GM12878 (cell line): ENCODE results near the gene ZSCAN22. TPM values are rescaled to one million over a fixed set of nuclear protein-coding genes. Genes with fewer than 3 reads are reported as not detected.

Experiments used
- CHD4 ChIP-seq: fragments of 200-600 bp; sonication (generic); IDR thresholded peaks from 2 replicates; pipeline ENCODE4 v1.6.1; 2016; ENCODE audit warnings: mild to moderate bottlenecking
- DPF2 ChIP-seq: fragments of 450-650 bp; IDR thresholded peaks from 2 replicates; pipeline ENCODE4 v1.6.1; 2017; ENCODE audit warnings: mild to moderate bottlenecking
- EED ChIP-seq: sonication (generic); IDR thresholded peaks from 2 replicates; pipeline ENCODE4 v1.6.1; 2016; ENCODE audit warnings: antibody characterized with exemption, low read depth
- ESRRA ChIP-seq: IDR thresholded peaks from 2 replicates; pipeline ENCODE4 v1.6.1; 2012; ENCODE audit warnings: mild to moderate bottlenecking, low read length, improper control_type of control experiment
- HCFC1 ChIP-seq: fragments of 150-350 bp; IDR thresholded peaks from 2 replicates; pipeline ENCODE4 v1.6.1; 2014; ENCODE audit warnings: low read length
- NBN ChIP-seq: fragments of 450-650 bp; IDR thresholded peaks from 2 replicates; pipeline ENCODE4 v1.6.1; 2016
- RUNX3 ChIP-seq: IDR thresholded peaks from 2 replicates; pipeline ENCODE4 v1.6.1; 2012; ENCODE audit warnings: low read length, inconsistent platforms
- SMC3 ChIP-seq: IDR thresholded peaks from 2 replicates; pipeline ENCODE4 v1.6.1; 2011; ENCODE audit warnings: low read length, improper control_type of control experiment, borderline replicate concordance
- SP1 ChIP-seq: IDR thresholded peaks from one replicate; pipeline ENCODE4 v1.6.1; 2011; ENCODE audit warnings: low read depth, low read length
- SREBF2 ChIP-seq: IDR thresholded peaks from 2 replicates; pipeline ENCODE4 v1.6.1; 2012; ENCODE audit warnings: mild to moderate bottlenecking, low read length
- TCF12 ChIP-seq: IDR thresholded peaks from 2 replicates; pipeline ENCODE4 v1.6.1; 2011; ENCODE audit warnings: low read depth, mild to moderate bottlenecking, low read length
- ZNF274 ChIP-seq: IDR thresholded peaks from one replicate; pipeline ENCODE4 v1.8.0; 2011; ENCODE audit not compliant: insufficient read length, insufficient read depth
- polyA plus RNA-seq, 11 experiments: library from polyadenylated mRNA; depleted of rRNA in 4 of 11; unstranded in 6 of 11; stranded (reverse) in 5 of 11; fragments of >200 nt; fragmentation: Nextera tagmentation in 4 of 11; fragmentation: Illumina TruSeq in 1 of 11; extraction: Ambion mirVana in 4 of 11; extraction: Trizol in 1 of 11; gene quantifications; 1 replicate in 1 of 11; 2 replicates in 10 of 11; pipeline versions ENCODE4 v1.2.1 to v1.2.3, GENCODE V29; 2011 to 2016; ENCODE audit warnings: inconsistent platforms in 2 of 11, missing spikeins in 2 of 11, low read depth in 1 of 11
- total RNA-seq, 4 experiments: library from RNA; depleted of rRNA in 3 of 4; stranded (reverse); fragments of >200 nt in 3 of 4; fragmentation: Illumina TruSeq in 1 of 4; extraction: Trizol in 1 of 4; gene quantifications; 2 replicates each; pipeline versions ENCODE4 v1.2.1 to v1.2.3, GENCODE V29; 2013 to 2021
- TF ChIP-seq, protein P1 (sequence below): IDR thresholded peaks from 2 replicates; pipeline ENCODE4 v1.6.1; 2011; ENCODE audit warnings: borderline replicate concordance, low read depth, mild to moderate bottlenecking, moderate library complexity, mixed read lengths, low read length; ENCODE audit not compliant: insufficient read depth; ENCODE audit errors: extremely low read length
- TF ChIP-seq, protein P2 (sequence below): fragments of 450-650 bp; IDR thresholded peaks from 2 replicates; pipeline ENCODE4 v1.6.1; 2017; ENCODE audit warnings: mild to moderate bottlenecking
- TF ChIP-seq, protein P3 (sequence below): fragments of 450-650 bp; IDR thresholded peaks from 2 replicates; pipeline ENCODE4 v1.6.1; 2017; ENCODE audit warnings: mild to moderate bottlenecking, moderate library complexity
- TF ChIP-seq, protein P4 (sequence below): IDR thresholded peaks from 2 replicates; pipeline ENCODE4 v1.6.1; 2012; ENCODE audit warnings: mild to moderate bottlenecking, low read depth, low read length
- TF ChIP-seq, protein P5 (sequence below): fragments of 450-650 bp; IDR thresholded peaks from 2 replicates; pipeline ENCODE4 v1.6.1; 2017; ENCODE audit warnings: antibody characterized with exemption, mild to moderate bottlenecking, moderate library complexity

Gene ZSCAN22
- total and polyA plus RNA-seq, 10 of the 15 experiments (the other 5 are each of a cell fraction or from before 2014, with no cell fraction given): 0.49 to 3.9 (median 2.6) TPM

DNA sequence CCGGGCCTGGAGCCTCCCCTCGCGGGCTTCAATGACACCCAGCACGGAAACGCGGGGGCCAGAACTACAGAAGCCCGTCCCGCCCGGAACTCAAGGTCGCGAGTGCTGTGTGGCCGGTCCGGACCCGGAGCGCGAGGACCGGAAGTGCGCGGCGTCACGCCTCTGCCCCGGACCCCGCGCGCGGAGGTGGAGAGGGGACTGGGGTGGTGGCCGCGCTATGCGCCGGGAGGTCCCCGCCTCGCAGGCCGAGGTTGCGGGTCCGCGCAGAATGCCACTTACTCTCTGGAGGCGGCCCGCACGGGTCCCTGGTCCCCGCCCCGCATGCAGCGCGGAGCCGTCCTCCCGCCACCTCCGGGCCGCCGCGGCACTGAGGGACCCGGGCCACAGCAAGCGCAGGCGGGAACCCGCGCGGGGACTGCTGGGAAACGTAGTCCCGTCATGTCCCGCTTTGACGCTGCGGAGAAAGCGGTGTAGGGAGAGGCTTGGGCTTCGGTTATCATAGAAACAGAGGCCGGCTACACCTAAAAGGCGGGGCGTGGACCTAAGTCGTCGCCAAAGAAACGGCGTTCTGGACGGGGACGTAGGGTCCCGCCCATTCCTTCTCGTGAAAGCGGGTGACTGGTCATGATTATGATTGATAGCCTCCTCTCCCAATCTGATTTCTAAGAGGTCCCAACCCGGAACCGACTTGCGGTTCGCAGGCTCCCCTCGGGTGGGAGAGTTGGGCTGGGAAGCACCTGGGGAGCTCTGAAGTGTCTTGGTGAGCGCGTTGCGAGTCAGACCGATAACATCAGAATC is 54.1 kb downstream of the ZSCAN22 start, which contains the start of gene ZNF837 (continued):
- TF ChIP-seq, protein P1, sequence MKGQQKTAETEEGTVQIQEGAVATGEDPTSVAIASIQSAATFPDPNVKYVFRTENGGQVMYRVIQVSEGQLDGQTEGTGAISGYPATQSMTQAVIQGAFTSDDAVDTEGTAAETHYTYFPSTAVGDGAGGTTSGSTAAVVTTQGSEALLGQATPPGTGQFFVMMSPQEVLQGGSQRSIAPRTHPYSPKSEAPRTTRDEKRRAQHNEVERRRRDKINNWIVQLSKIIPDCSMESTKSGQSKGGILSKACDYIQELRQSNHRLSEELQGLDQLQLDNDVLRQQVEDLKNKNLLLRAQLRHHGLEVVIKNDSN: peak; percentile 57
- peak; percentile 96 for TF ChIP-seq DPF2
- TF ChIP-seq, protein P2, sequence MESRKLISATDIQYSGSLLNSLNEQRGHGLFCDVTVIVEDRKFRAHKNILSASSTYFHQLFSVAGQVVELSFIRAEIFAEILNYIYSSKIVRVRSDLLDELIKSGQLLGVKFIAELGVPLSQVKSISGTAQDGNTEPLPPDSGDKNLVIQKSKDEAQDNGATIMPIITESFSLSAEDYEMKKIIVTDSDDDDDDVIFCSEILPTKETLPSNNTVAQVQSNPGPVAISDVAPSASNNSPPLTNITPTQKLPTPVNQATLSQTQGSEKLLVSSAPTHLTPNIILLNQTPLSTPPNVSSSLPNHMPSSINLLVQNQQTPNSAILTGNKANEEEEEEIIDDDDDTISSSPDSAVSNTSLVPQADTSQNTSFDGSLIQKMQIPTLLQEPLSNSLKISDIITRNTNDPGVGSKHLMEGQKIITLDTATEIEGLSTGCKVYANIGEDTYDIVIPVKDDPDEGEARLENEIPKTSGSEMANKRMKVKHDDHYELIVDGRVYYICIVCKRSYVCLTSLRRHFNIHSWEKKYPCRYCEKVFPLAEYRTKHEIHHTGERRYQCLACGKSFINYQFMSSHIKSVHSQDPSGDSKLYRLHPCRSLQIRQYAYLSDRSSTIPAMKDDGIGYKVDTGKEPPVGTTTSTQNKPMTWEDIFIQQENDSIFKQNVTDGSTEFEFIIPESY: no peak
- TF ChIP-seq SMC3: no peak; the same call in 1 of the 2 replicates
- TF ChIP-seq, protein P3, sequence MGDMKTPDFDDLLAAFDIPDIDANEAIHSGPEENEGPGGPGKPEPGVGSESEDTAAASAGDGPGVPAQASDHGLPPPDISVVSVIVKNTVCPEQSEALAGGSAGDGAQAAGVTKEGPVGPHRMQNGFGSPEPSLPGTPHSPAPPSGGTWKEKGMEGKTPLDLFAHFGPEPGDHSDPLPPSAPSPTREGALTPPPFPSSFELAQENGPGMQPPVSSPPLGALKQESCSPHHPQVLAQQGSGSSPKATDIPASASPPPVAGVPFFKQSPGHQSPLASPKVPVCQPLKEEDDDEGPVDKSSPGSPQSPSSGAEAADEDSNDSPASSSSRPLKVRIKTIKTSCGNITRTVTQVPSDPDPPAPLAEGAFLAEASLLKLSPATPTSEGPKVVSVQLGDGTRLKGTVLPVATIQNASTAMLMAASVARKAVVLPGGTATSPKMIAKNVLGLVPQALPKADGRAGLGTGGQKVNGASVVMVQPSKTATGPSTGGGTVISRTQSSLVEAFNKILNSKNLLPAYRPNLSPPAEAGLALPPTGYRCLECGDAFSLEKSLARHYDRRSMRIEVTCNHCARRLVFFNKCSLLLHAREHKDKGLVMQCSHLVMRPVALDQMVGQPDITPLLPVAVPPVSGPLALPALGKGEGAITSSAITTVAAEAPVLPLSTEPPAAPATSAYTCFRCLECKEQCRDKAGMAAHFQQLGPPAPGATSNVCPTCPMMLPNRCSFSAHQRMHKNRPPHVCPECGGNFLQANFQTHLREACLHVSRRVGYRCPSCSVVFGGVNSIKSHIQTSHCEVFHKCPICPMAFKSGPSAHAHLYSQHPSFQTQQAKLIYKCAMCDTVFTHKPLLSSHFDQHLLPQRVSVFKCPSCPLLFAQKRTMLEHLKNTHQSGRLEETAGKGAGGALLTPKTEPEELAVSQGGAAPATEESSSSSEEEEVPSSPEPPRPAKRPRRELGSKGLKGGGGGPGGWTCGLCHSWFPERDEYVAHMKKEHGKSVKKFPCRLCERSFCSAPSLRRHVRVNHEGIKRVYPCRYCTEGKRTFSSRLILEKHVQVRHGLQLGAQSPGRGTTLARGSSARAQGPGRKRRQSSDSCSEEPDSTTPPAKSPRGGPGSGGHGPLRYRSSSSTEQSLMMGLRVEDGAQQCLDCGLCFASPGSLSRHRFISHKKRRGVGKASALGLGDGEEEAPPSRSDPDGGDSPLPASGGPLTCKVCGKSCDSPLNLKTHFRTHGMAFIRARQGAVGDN: peak; percentile 86
- TF ChIP-seq, protein P4, sequence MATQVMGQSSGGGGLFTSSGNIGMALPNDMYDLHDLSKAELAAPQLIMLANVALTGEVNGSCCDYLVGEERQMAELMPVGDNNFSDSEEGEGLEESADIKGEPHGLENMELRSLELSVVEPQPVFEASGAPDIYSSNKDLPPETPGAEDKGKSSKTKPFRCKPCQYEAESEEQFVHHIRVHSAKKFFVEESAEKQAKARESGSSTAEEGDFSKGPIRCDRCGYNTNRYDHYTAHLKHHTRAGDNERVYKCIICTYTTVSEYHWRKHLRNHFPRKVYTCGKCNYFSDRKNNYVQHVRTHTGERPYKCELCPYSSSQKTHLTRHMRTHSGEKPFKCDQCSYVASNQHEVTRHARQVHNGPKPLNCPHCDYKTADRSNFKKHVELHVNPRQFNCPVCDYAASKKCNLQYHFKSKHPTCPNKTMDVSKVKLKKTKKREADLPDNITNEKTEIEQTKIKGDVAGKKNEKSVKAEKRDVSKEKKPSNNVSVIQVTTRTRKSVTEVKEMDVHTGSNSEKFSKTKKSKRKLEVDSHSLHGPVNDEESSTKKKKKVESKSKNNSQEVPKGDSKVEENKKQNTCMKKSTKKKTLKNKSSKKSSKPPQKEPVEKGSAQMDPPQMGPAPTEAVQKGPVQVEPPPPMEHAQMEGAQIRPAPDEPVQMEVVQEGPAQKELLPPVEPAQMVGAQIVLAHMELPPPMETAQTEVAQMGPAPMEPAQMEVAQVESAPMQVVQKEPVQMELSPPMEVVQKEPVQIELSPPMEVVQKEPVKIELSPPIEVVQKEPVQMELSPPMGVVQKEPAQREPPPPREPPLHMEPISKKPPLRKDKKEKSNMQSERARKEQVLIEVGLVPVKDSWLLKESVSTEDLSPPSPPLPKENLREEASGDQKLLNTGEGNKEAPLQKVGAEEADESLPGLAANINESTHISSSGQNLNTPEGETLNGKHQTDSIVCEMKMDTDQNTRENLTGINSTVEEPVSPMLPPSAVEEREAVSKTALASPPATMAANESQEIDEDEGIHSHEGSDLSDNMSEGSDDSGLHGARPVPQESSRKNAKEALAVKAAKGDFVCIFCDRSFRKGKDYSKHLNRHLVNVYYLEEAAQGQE: no peak
- TF ChIP-seq, protein P5, sequence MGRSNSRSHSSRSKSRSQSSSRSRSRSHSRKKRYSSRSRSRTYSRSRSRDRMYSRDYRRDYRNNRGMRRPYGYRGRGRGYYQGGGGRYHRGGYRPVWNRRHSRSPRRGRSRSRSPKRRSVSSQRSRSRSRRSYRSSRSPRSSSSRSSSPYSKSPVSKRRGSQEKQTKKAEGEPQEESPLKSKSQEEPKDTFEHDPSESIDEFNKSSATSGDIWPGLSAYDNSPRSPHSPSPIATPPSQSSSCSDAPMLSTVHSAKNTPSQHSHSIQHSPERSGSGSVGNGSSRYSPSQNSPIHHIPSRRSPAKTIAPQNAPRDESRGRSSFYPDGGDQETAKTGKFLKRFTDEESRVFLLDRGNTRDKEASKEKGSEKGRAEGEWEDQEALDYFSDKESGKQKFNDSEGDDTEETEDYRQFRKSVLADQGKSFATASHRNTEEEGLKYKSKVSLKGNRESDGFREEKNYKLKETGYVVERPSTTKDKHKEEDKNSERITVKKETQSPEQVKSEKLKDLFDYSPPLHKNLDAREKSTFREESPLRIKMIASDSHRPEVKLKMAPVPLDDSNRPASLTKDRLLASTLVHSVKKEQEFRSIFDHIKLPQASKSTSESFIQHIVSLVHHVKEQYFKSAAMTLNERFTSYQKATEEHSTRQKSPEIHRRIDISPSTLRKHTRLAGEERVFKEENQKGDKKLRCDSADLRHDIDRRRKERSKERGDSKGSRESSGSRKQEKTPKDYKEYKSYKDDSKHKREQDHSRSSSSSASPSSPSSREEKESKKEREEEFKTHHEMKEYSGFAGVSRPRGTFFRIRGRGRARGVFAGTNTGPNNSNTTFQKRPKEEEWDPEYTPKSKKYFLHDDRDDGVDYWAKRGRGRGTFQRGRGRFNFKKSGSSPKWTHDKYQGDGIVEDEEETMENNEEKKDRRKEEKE: no peak
- TF ChIP-seq SP1: peak; percentile 96
- TF ChIP-seq ZNF274: no peak
- peak; percentile 66 for TF ChIP-seq ESRRA
- TF ChIP-seq SREBF2: peak; percentile 59; the same call in 1 of the 2 replicates
- no peak for TF ChIP-seq CHD4
- TF ChIP-seq RUNX3: peak; percentile 96
- peak; percentile 64; the same call in 1 of the 2 replicates for TF ChIP-seq NBN
- peak; percentile 87 for TF ChIP-seq HCFC1
- TF ChIP-seq EED: peak; percentile 50; the same call in 1 of the 2 replicates
- peak; percentile 51 for TF ChIP-seq TCF12
